Activated CD8-positive, alpha-beta memory T cell treated with anti-CD3 and anti-CD28 coated beads for 36 hours (primary cell): ENCODE measurements around the gene FRRS1L. TPM values are rescaled to one million over a fixed set of nuclear protein-coding genes. Genes with fewer than 3 reads are reported as not detected.
"Not testable (repeated sequence)": the region's sequence is repeated elsewhere in the genome, so short reads cannot be mapped to it uniquely, and the experiment has no call there.

ENCODE experiments used
- CTCF ChIA-PET: fragments of 350-600 bp; sonication (Branson Sonifier 250); formaldehyde crosslinking; loops from one replicate; lab custom pipeline; 2021; ENCODE audit warnings: antibody characterized with exemption; lab: Charles Lee
- POLR2A ChIA-PET: fragments of 350-600 bp; sonication (Branson Sonifier 250); formaldehyde crosslinking; loops from one replicate; lab custom pipeline; 2021; ENCODE audit warnings: antibody characterized with exemption; lab: Charles Lee
- total RNA-seq, 2 experiments: library from RNA; stranded (reverse); gene quantifications; one replicate each; pipeline ENCODE4 v1.2.3, GENCODE V29; 2021

FRRS1L gene
- total RNA-seq, 2 experiments from 2014 or later = not detected

DNA sequence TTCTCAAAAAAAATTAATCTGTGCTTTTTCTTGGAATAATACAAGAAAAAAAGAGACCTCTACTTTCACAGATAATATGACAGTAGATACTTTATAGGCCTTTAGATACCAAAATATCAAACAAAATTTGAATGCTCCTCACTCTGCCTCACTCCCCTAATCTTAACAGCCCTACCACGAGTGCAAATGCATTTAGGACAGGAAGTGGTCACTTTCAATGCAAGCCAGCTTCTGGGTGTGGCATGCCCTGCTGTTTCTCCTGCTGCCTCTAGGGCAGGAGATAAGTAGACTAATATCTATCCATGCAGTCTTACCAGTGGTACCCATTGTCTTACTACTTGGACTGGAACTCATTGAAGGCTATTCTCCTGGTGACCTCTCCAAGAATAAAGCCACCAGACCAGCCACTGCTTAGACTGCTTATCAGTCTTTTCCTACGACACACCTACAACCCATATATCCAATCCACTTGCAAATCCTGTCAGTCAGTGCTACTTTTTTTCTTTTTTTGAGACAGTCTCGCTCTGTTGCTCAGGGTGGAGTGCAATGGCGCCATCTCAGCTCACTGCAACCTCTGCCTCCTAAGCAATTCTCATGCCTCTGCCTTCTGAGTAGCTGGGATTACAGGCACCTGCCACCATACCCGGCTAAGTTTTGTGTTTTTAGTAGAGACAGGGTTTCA lies 23.0 kb downstream of the FRRS1L start:
- ChIA-PET POLR2A (no interaction called here), CTCF (no interaction called here)

DNA sequence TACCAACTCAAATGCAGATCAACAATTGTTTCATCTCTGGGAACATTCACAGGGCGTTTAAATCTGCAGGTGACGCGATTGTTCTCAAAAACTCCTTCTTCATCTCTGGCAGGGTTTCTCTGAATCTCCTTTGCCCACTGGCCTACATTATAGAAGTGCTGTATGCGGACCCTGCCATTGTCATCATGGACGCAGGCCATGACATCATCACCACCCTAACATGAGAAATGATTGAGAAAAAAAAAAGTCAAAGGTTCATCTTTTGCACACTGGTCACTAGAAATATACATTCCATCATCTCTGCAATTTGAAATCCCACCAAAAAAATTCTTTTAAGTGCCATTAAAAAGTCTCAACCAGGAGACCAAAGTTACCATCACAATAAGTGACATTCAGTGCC lies 25.7 kb downstream of the FRRS1L start:
- ChIA-PET POLR2A (no interaction called here), CTCF (no interaction called here)

DNA sequence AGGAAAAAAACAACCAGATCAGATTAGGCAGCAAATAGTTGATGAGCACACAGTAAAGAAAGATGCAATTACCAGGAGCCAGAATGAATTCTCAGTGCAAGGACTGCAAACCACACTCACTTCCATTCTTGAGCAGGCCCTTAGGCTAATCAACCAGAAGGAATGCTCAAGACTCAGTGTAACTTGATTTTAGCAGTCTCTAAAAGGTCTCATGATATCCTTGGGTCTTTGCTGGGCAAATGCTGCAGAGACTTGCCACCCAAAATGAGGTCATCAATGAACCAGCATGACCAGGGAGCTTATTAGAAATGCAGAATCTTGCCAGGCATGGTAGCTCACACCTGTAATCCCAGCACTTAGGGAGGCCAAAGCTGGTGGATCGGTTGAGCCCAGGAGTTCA lies 27.2 kb downstream of the FRRS1L start:
- CTCF ChIA-PET = no interaction called here
- POLR2A ChIA-PET = no interaction called here

DNA sequence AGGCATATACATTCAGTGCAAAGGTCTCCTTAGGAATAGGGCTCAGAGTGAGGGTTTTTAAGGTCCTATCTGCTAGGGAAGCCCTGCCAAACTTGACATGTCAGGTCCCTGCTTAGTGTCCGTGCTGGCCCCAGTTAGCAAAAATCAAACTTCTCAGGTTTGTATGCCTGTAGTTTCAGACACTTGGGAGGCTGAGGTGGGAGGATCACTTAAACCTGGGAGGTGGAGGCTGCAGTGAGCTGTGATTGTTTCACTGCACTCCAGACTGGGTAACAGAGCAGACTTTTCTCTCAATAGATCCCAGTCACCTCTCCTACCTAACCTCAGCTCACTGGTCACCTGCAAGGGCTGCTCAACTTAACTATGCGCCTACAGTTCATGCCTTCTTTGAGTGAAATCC lies 28.6 kb downstream of the FRRS1L start:
- CTCF ChIA-PET = no interaction called here
- POLR2A ChIA-PET = no interaction called here

DNA sequence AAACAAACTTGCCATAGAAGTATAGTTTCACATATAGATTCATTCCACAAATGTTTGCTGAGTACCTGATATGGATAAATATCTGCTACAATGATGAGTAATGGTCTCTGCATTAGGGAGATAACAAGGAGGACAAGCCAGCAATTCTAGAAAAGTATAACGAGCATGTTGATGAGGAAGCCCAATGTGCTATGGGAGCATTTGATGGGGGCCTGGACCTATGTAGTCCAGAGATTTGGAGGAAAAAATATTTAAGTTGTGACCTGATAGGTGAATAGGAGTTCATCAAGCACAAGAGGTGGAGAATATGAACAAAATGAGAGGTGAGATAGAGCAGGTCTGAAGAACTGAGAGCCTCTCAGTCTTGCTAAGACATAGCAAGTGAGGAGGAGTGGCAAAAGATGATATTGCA lies 32.9 kb downstream of the FRRS1L start:
- ChIA-PET CTCF (interaction anchor here (0.7 kb wide), 1 partner anchor 997 kb away, joined by 4 read pairs; no protein-coding TSS in a partner anchor), POLR2A (no interaction called here)

DNA sequence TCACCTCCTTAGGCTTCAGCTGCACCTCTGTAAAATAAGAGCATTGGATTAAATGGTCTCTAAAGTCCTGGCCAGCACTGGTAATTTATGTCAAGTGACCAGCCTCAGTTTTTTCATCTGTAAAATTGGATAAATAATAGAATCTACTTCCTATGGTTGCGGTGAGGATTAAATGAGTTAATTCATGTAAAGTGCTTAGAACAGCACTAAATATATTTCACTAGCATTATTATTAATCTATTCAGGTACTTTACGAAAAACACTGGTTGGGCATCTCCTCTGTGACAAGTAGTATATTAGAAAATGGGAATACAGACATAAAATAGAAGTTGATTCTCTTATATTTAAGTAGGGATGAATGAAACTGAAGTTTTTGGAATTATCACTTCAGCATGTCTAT lies 33.5 kb downstream of the FRRS1L start:
- ChIA-PET CTCF (no interaction called here), POLR2A (no interaction called here)

DNA sequence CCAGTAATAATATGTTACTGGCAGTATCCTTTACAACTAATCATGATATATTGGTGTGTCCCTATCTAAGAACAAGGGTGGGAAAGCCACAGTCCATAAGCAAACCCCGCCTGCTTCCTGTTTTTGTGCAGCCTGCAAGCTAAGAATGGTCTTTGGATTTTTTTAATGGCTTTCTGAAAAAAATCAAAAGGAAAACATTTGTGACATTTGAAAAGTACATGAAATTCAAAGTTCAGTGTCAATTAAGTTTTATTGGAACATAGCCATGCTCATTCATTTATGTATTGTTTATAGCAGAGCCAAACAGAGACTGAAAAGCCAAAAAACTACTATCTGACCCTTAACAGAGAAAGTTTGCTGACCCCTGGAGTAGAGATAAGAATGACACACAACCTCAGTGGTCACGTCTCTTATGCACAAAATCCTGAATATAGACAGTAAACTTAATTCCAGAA lies 34.5 kb downstream of the FRRS1L start:
- ChIA-PET POLR2A (no interaction called here), CTCF (no interaction called here)

DNA sequence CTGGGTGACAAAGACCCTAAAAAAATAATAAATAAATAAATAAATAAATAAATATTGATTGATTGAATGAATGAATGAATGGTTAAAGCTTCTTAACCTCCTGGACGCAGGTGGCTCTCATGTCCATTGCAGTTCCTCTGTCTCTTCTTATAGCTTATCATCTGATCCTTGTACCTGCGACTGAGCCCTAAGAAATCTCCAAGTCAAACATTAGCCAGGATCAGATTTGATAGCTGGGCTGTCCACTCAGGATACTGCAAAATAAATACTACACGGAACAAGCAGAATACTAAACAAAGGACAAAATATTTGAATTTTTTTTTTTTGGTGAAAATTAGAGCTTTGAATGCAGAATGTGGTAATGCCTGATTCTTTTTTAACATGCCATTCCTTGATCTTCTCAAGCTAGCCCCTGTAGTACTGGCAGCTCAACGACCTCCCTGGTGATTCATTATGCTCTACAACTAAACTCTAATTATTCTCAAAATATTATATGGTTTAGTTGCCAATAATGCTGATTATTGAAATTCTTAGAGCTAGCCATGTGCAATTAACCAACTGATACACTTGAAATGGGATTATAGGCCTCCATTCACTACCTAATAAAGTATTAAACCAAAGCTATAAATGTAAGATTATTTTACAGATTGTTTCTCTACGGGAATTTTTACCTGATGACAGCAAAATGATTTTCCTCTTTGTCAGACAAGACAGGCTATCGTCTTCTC lies 37.4 kb downstream of the FRRS1L start:
- ChIA-PET CTCF (interaction anchor here (0.6 kb wide), 1 partner anchor 340 kb away, joined by 3 read pairs; no protein-coding TSS in a partner anchor), POLR2A (no interaction called here)

DNA sequence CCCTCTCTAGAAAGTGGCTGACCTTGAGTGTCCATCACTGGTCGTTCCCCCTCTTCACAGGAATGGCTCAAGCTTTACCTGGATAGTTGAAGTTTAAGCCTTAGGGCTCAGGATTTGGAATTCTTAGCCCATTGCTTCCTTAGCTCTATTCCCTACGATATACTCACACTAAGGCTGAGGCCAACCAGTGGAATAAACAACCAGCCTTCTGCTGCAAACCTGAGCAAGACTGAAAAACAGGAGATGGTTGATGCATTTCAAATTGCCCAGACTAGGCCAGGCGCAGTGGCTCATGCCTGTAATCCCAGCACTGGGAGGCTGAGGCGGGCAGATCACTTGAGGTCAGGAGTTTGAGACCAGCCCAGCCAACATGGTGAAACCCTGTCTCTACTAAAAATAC lies 40.4 kb downstream of the FRRS1L start:
- CTCF ChIA-PET, POLR2A ChIA-PET: not testable (repeated sequence)

DNA sequence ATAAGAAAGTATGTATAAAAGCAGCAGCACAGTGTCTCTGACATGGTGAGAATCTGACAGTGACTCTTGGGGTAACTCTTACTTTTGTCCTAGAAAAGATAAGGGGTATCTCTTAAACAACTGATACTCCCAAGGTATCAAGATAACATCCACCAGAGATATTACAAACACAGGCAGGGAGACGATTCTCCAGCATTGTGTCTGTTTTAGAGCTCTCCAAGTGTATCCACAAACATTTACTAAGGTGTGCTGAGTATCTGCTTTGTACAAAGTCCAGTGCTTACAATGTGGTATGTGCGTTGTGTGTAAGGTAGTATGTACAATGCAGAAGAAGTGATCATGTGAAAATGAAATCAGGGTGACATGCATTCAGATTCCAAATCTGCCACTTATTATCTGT lies 42.9 kb downstream of the FRRS1L start:
- ChIA-PET CTCF (no interaction called here), POLR2A (no interaction called here)

DNA sequence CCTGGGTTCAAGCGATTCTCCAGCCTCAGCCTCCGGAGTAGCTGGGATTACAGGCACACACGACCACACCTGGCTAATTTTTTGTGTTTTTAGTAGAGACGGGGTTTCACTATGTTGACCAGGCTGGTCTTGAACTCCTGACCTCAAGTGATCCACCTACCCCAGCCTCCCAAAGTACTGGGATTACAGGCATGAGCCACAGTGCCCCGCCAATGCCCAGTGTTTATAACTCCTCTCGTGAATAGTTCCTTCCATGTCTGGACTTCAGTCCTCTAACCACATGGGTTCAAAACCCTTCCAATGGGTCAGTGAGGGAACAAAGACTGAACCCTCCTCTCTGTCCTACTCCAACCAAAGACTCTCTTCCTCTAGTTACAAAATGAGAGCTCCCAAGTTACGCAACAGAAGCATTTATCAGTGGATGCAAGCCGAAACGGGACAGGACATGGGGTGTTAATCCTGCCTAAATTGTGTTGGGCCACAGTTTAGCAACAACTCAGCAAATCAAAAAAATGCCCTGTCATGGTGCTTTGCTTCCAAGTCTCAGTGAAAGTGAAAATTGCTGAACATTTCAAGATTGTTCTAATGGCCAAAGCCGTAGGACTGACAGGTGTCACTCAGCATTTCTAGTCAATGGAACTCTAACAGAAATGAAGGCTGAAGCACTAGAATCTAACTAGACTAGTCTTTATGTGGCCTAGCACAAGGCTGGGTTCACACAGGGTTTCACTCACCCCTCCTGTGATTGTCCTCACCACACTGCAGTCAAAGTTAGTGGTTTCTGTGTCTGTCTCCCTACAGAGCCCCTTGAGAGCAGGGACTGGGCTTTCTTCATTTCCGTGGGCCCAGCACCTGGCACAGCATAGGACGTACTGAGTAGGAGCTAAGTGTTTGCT lies 44.1 kb downstream of the FRRS1L start:
- ChIA-PET POLR2A (no interaction called here), CTCF (no interaction called here)

DNA sequence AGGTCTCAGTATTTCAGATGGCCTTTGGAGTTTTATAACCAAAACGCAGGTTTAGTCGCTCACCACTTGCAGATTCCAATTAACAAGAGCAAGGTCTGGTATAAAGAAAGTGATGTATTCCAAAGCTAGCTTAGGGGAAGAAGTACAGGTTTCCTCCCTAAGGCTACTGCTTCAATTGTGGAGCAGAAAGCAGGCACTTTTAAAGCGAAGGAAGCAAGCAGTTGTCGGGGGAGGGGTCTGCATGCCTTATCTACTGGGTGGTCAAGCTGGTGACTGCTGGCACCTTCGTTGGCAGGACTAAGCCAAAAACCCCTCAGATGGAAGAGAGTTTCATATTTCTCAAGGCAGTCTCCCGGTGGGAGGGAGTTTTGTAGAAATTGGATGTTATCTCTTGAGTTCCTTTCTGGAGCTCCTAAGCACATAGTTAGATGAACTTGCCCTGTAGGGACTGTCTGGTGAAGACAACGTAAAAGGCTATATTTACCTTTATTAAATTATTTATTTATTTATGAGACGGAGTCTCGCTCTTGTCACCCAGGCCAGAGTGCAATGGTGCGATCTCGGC lies 45.7 kb downstream of the FRRS1L start:
- ChIA-PET CTCF (no interaction called here), POLR2A (no interaction called here)

DNA sequence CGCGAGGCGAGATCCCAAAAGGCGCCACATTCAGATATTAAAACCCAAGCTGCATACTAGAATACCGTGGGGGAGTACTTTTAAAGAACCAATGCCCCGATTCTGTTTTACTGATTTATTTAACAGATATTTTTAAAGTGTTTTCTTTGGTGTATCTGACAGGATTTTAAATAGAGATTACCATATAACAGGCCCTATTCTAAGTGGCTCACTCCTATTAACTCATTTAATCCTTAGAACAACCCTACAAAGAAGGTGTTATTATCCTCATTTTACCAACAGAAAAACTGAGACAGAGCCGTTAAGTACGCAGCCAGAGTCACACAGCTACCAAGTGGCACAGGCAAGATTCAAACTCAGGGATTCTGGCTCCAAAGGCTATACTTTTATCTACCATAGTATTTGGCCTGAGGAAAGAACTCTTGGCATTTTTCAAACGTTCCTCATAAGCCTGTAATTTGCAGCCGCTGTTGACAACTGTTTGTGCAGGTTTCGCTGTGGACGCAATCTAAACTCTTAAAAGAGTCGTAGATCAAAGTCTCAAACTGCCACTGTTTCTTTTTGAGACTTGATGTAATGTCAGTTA lies 46.8 kb downstream of the FRRS1L start:
- ChIA-PET CTCF (no interaction called here), POLR2A (interaction anchor here (0.7 to 1.2 kb wide), 3 partner anchors 78 to 110 kb away, joined by 3 to 5 read pairs (median 3); no protein-coding TSS in a partner anchor)

DNA sequence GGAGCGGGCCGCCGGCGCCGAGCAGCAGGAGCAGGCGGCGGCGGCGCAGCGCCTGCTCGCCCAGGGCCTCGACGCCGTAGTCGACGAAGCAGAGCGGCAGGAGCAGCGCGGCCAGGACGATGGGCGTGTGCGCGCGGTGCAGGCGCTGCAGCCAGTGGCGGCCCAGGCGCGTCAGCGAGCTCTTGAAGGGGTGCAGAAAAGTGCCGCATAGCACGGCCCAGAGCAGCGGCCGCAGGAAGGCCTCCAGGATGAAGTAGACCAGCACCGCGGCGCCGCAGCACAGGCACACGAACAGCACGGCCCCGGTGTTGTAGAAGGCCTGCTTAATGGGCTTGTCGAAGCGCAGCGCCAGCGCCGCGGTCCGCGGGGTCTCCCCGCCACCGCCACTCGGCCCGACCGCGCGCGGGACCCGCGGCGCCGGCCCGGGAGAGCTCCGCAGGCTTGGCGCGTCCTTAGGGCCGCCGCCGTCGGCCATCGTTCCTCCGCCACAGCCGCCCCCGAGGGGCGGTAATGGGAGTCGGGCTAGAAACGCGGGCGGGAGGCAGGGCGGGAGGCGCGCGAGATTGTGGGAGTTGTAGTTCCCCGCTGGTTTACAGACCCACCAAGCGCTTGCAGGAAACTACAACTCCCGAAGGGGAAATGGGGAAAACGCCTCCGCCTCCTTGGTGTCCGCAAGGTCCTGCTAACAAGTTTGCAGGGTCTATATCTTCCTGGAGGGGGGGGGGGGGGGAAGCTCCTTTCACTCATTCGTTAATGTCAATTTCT lies 47.4 kb downstream of the FRRS1L start, which contains the start of gene TMEM245:
Gene TMEM245, minus strand, starts transcription at position 509 of the 765 bp plus-strand sequence. Its CDS starts 34 bp downstream, at position 475.
- ChIA-PET CTCF (no interaction called here), POLR2A (interaction anchor here (0.7 to 1.4 kb wide), 6 partner anchors 10 to 109 kb away, joined by 3 to 6 read pairs (median 4); no protein-coding TSS in a partner anchor)

DNA sequence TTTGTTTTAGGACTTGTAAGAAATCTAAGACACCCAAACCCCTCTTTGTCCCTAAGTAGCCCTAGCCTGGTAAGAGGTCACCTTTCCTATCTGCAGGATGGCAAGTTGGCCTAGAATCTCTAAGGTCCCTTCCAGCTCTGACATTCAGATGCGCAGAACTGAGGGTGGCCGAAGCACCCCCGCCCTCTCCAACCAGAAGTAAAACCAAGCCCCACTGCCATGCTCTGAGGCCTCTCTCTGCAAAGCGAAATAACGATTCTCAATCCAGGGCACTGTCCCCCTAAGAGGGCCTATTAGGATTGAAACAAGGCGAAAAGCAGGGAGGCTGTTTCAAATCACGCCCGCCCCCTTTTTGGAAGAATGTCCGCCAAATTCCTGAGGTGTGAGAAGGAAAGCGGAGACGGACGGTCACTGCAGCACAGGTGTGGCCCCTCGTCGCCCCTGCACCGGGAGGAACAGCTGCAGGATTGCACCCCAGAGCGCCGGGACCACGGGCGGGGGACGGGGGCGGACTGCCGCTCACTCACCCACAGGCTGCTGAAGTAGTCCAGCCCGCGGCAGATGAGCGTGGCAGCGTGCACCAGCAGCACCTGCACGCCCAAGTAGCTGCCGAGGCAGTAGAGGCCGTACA lies 48.1 kb downstream of the FRRS1L start:
- POLR2A ChIA-PET = interaction anchor here (0.7 to 1.5 kb wide), 5 partner anchors 10 to 105 kb away, joined by 3 to 6 read pairs (median 3); no protein-coding TSS in a partner anchor
- CTCF ChIA-PET = no interaction called here

DNA sequence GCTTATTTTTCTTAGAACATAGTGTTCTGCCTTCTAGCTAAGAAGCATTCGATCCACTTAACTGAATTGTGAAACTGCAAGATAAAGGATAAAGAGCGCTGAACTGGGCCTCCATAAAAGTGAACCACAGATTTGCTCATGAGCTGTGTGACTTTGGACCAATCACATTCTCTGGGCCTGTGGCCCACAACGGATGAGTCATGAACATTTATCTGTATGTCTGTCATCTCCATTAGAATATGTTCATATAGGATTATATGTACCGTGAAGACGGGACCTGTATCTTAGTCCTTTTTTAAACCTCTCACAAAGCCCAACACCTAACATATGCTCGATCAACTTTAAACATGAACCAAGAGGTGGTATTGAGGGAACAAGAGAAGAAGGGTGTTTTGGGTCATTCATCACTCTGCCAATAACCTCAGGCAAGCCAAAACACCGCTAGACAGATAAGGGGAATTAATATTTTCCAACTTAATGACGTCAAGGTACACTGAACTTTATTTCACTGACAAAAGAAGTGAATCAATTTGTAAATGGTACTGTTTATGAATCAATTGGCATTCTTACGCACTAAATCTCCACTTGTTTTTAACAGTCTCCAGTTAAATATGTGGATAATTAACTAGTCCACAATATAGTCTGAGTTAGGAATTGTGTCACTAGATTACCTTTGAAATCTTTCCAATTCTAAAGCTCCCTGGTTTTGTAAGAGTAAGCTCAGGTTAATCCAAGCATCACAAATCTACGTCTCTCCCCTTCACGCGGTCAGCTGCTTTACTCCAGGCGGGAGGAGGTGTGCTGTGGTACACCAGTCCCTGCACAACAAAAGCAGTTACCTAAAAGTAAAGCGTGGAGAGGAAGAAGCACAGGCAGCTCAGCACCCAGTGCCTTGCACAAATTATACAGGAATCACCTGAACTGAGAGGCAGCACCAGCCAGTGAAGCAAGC lies 48.9 kb downstream of the FRRS1L start:
- ChIA-PET CTCF (no interaction called here), POLR2A (interaction anchor here (1.2 to 1.5 kb wide), 3 partner anchors 9 to 48 kb away, joined by 3 to 6 read pairs (median 4); no protein-coding TSS in a partner anchor)
